Astrocyte (in vitro differentiated cells and primary cell): ENCODE results near the gene CDS2.

ENCODE experiments used
- CTCF ChIP-seq: IDR thresholded peaks from 2 replicates; pipeline ENCODE4 v1.5.1; 2011; ENCODE audit warnings: low read depth, mild to moderate bottlenecking, inconsistent platforms, low read length, moderate library complexity; ENCODE audit not compliant: insufficient read depth
- EZH2 ChIP-seq: IDR thresholded peaks from 2 replicates; pipeline ENCODE4 v1.6.1; 2012; ENCODE audit warnings: mild to moderate bottlenecking, low read length, inconsistent platforms; ENCODE audit not compliant: insufficient read depth

DNA sequence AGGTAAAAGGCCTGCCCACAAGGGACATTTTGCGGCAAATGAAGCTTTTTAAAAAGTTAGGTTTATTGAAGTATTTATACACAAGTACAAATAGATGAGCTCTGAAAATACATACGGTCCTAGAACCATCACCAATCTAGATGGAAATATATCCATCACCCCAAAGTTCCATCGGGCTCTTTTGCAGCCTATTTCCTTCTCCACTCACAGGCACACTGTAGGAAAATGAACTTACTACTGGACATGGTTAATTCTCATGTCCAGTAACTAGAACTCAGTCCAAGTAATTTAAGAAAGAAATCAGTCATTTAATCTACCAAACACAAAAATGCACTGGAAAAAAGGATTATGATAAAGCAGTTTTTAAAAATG is 13.2 kb upstream of the CDS2 start:
- TF ChIP-seq CTCF (no peak), EZH2 (no peak)
